ENCODE measurements around the gene CDH24.
A peak's percentile ranks its signal among the peaks of the same experiment; 100 is the strongest.

CDH24 gene

GRCh38 chr14:23095196-23096108 is 38.1 kb upstream of the CDH24 start, which contains the start of gene C14orf119:
C14orf119 (plus strand) TSS chr14:23095505; CDS start chr14:23097659, 2,154 bp downstream.
- Mint-ChIP-seq H3K27me3 (no peaks in the 10 kb centered on the region), H3K4me3 (no peak within 1 kb of the TSS), H3K36me3 (ENCODE audit: low read depth) (peaks cover 29% of the 10 kb centered on the region), H3K27ac (no peak within 1 kb of the TSS), H3K9me3 (no peaks in the 10 kb centered on the region), H3K4me1 (ENCODE audit: low read depth) (peaks cover 53% of the 10 kb centered on the region)
- intact Hi-C loops (cut with micrococcal nuclease), result no loop called here

GRCh38 chr14:23094666-23095195 is 37.4 kb upstream of the CDH24 start, which contains the start of gene ACIN1:
ACIN1 (minus strand) TSS chr14:23095136; CDS start chr14:23095112, 24 bp downstream.
- Mint-ChIP-seq H3K36me3 (ENCODE audit: low read depth) (peaks cover 36% of the 10 kb centered on the region), H3K4me1 (ENCODE audit: low read depth) (peaks cover 53% of the 10 kb centered on the region), H3K27me3 (no peaks in the 10 kb centered on the region), H3K4me3 (no peak within 1 kb of the TSS), H3K9me3 (no peaks in the 10 kb centered on the region), H3K27ac (no peak within 1 kb of the TSS)
- intact Hi-C loops (cut with micrococcal nuclease), result loop anchor here (1.0 kb wide), 1 partner anchor 9 kb away; no protein-coding TSS in a partner anchor

DNA sequence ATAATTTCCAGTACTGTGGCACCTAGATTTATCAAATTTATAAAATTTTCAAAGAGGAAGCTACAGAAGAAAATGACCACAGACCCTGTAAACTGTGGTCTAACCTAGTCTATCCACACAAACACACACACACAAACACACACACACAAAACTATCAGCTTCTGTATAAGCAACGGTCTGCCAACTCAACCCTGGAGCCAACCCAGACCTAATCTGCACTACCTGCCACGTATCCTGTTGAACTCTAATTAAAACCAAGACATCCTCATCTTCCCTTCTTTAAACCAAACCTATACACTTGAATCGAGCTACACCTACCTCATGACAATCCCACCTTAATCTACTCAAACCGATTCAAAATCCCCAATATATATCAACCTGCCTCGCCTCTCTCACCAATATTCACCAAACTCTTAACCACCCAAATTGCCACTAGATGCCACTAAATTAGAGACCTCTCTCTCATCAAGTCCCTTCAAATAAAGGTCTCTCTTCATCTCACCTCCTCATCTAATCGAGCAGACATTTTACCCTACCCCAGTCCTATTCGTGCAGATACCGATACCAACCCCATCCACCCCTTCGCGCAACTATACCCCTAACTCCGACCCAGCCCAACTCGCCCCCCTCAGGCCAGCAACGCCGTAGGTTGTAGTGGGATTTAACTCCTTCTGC is 36.8 kb upstream of the CDH24 start:
- Mint-ChIP-seq H3K4me1 (ENCODE audit: low read depth) (peaks cover 52% of the 10 kb centered on the region), H3K27ac (no peak overlapping the region)

GRCh38 chr14:23093526-23093925 is 36.2 kb upstream of the CDH24 start:
- H3K27ac Mint-ChIP-seq, result no peak overlapping the region
- no peaks in the 10 kb centered on the region for H3K27me3 Mint-ChIP-seq
- no peaks in the 10 kb centered on the region for H3K9me3 Mint-ChIP-seq
- peaks cover 52% of the 10 kb centered on the region for H3K4me1 Mint-ChIP-seq (ENCODE audit: low read depth)
- peaks cover 48% of the 10 kb centered on the region for H3K36me3 Mint-ChIP-seq (ENCODE audit: low read depth)
- H3K4me3 Mint-ChIP-seq, result no peak overlapping the region
- intact Hi-C loops (cut with micrococcal nuclease), result no loop called here

More for the DNA sequence above, 36.8 kb upstream of the CDH24 start:
- intact Hi-C loops (cut with micrococcal nuclease), result loop anchor here (1.0 kb wide), 1 partner anchor 9 kb away; no protein-coding TSS in a partner anchor
- Mint-ChIP-seq H3K27me3 (no peaks in the 10 kb centered on the region), H3K36me3 (ENCODE audit: low read depth) (peaks cover 42% of the 10 kb centered on the region), H3K9me3 (no peaks in the 10 kb centered on the region), H3K4me3 (no peak overlapping the region)

DNA sequence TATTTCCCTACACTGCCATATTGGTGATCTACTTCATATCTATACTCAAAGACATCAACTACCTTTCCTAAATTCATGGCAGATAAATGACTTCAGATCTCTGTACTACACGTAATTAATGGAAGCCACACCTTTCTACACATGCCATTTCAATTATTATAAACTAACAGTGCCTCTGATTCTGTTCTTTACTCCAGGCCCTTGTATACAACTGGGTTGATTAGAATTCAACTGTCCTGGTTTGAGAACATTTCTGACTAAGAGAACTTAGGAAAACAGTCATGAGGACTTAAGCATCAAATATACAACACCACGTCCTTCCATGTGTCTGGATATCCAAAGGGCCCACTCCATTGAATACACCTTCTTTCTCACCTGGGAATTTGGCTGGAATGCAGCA is 35.8 kb upstream of the CDH24 start:
- Mint-ChIP-seq H3K36me3 (ENCODE audit: low read depth) (peaks cover 52% of the 10 kb centered on the region), H3K9me3 (no peaks in the 10 kb centered on the region), H3K4me3 (no peak overlapping the region), H3K27ac (no peak overlapping the region), H3K27me3 (no peaks in the 10 kb centered on the region), H3K4me1 (ENCODE audit: low read depth) (peaks cover 56% of the 10 kb centered on the region)
- intact Hi-C loops (cut with micrococcal nuclease), result no loop called here

DNA sequence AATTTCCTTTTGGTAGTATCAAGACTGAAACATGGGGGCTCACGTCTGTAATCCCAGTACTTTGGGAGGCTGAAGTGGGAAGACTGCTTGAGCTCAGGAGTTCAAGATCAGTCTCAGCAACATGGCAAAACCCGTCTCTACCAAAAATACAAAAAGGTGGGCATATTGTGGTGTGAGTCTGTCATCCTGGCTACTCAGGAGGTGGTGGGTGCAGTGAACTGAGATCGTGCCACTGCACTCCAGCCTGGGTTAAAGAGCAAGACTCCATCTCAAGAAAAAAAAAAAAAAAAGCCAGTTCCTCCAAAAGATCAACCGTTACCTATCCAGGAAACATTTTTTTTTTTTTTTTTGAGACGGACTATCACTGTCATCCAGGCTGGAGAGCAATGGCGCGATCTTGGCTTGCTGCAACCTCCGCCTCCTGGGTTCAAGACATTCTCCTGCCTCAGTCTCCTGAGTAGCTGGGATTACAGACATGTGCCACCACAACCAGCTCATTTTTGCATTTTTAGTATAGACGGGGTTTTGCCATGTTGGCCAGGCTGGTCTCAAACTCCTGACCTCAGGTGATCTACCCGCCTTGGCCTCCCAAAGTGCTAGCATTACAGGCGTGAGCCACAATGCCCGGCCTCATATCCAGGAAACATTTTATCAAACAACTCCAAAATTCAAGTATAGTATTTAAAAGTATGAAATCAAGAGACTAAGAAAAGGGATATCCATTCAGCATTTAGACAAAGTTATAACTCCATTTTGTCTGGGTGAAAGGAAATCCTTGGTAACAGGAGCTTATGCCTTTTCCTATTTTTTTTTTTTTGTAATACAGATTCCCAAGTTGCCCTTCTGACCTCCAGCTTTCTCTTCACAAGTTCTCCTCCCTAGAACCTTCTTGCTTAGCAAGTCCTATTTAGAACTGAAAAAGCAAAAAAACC is 34.2 kb upstream of the CDH24 start:
- intact Hi-C loops (cut with micrococcal nuclease), result no loop called here
- Mint-ChIP-seq H3K4me3 (no peak overlapping the region), H3K4me1 (ENCODE audit: low read depth) (peaks cover 57% of the 10 kb centered on the region), H3K27me3 (no peaks in the 10 kb centered on the region), H3K27ac (peak overlapping the region; percentile 44), H3K36me3 (ENCODE audit: low read depth) (peaks cover 68% of the 10 kb centered on the region), H3K9me3 (no peaks in the 10 kb centered on the region)

DNA sequence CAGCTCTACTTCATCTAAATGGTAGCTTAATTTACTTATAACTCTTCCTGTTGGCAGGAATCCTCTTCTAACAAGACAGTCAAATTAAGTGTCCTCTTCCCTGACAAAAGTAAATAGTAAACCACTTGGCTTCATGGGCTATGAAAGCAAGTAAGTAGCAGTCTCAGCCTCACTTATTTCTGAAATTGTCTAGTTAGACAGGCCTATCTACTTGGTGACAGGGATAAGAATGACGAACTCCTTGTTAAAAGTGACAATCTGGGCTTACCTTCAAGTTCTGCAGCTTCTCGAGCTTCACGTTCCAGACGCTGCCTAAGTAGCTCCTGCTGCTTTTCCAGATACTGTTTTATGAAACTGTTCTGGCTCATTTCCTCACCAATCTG is 32.9 kb upstream of the CDH24 start:
- no peaks in the 10 kb centered on the region for H3K27me3 Mint-ChIP-seq
- intact Hi-C loops (cut with micrococcal nuclease), result no loop called here
- peaks cover 81% of the 10 kb centered on the region for H3K36me3 Mint-ChIP-seq (ENCODE audit: low read depth)
- peak overlapping the region; percentile 44 for H3K27ac Mint-ChIP-seq
- no peaks in the 10 kb centered on the region for H3K9me3 Mint-ChIP-seq
- H3K4me1 Mint-ChIP-seq (ENCODE audit: low read depth), result peaks cover 68% of the 10 kb centered on the region
- H3K4me3 Mint-ChIP-seq, result no peak overlapping the region

GRCh38 chr14:23089498-23090253 is 32.4 kb upstream of the CDH24 start:
- H3K4me1 Mint-ChIP-seq (ENCODE audit: low read depth), result peaks cover 73% of the 10 kb centered on the region
- no peaks in the 10 kb centered on the region for H3K27me3 Mint-ChIP-seq
- H3K4me3 Mint-ChIP-seq, result no peak overlapping the region
- intact Hi-C loops (cut with micrococcal nuclease), result no loop called here
- H3K36me3 Mint-ChIP-seq (ENCODE audit: low read depth), result peaks cover 87% of the 10 kb centered on the region
- H3K27ac Mint-ChIP-seq, result peak overlapping the region; percentile 32
- H3K9me3 Mint-ChIP-seq, result no peaks in the 10 kb centered on the region

GRCh38 chr14:23086565-23086964 is 29.2 kb upstream of the CDH24 start:
- Mint-ChIP-seq H3K36me3 (ENCODE audit: low read depth) (peaks cover 94% of the 10 kb centered on the region), H3K27me3 (no peaks in the 10 kb centered on the region), H3K27ac (peak overlapping the region; percentile 58), H3K4me1 (ENCODE audit: low read depth) (peaks cover 61% of the 10 kb centered on the region), H3K9me3 (no peaks in the 10 kb centered on the region), H3K4me3 (no peak overlapping the region)
- intact Hi-C loops (cut with micrococcal nuclease), result no loop called here

- Mint-ChIP-seq H3K36me3 (ENCODE audit: low read depth) (peaks cover 94% of the 10 kb centered on the region), H3K9me3 (no peaks in the 10 kb centered on the region), H3K27ac (peak overlapping the region; percentile 58), H3K4me3 (no peak overlapping the region), H3K27me3 (no peaks in the 10 kb centered on the region), H3K4me1 (ENCODE audit: low read depth) (peaks cover 67% of the 10 kb centered on the region)
- intact Hi-C loops (cut with micrococcal nuclease), result loop anchor here (1.0 kb wide), 1 partner anchor 9 kb away; no protein-coding TSS in a partner anchor
These were observed 28.1 kb upstream of the CDH24 start for GRCh38 chr14:23085458-23085857.

- intact Hi-C loops (cut with micrococcal nuclease), result no loop called here
- Mint-ChIP-seq H3K4me3 (peak overlapping the region; percentile 37), H3K9me3 (no peaks in the 10 kb centered on the region), H3K27me3 (no peaks in the 10 kb centered on the region), H3K4me1 (ENCODE audit: low read depth) (peaks cover 57% of the 10 kb centered on the region), H3K36me3 (ENCODE audit: low read depth) (peaks cover 88% of the 10 kb centered on the region), H3K27ac (peak overlapping the region; percentile 80)
These were observed 23.2 kb upstream of the CDH24 start for GRCh38 chr14:23080474-23080873.

DNA sequence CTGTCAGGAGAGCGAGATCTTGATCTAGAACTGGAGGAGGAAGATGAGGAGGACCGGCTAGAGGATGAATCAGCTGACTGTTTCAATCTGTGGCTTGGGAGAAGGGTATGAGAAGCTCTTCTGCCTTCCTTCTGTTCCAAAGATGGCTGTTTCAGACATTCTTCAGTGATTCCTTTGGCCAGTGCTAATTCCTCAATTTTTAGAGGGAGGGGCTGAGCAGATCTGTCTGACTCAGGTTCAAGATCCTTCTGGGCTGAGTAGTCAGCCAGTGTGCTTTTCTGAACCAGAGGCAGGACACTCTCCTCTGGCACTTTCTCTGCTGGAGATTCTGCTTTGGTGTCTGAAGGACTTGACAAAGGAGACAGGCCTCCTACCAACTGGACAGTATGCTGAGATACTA is 22.4 kb upstream of the CDH24 start:
- Mint-ChIP-seq H3K27me3 (no peaks in the 10 kb centered on the region), H3K9me3 (no peaks in the 10 kb centered on the region), H3K27ac (peak overlapping the region; percentile 80), H3K4me1 (ENCODE audit: low read depth) (peaks cover 54% of the 10 kb centered on the region), H3K4me3 (peak overlapping the region; percentile 37), H3K36me3 (ENCODE audit: low read depth) (peaks cover 88% of the 10 kb centered on the region)
- intact Hi-C loops (cut with micrococcal nuclease), result loop anchor here (5.0 kb wide), 1 partner anchor 103 kb away; the partner anchor contains the start of gene SLC7A8
